IMR-90 (cell line): ENCODE results near the gene AIRE. TPM values are rescaled to one million over a fixed set of nuclear protein-coding genes. Genes with fewer than 3 reads are reported as not detected.

Source experiments
- ATAC-seq: fragments of 200-7000 bp; cut with Tn5 transposase; 2 replicates; pipeline ENCODE4 v1.9.1; 2020; ENCODE audit warnings: low read depth, mild to moderate bottlenecking, moderate library complexity
- BruUV-seq: library from RNA; stranded (reverse); fragments of 400-500 nt; replicated peaks from 2 replicates; lab custom pipeline; 2021; lab: Mats Ljungman, UMichigan
- CTCF ChIA-PET: fragments of 300-600 bp; formaldehyde crosslinking; extraction: SDS; loops from one replicate; lab custom pipeline; 2021; ENCODE audit warnings: antibody characterized with exemption; lab: Yijun Ruan, JAX
- POLR2A ChIA-PET: fragments of 300-600 bp; sonication (Branson Sonifier 250); formaldehyde crosslinking; loops from one replicate; lab custom pipeline; 2022; ENCODE audit warnings: antibody characterized with exemption; ENCODE audit not compliant: unreplicated experiment; lab: Charles Lee
- DNase-seq: peaks from one replicate; pipeline ENCODE4 v3.0.0; 2013
- H2AFZ ChIP-seq: replicated peaks from 2 replicates; pipeline ENCODE3; 2013; ENCODE audit warnings: low read length, mild to moderate bottlenecking; ENCODE audit not compliant: poor library complexity
- H2AK5ac ChIP-seq: 2 replicates; pipeline ENCODE4 v1.6.1; 2013; ENCODE audit warnings: low read depth, low read length, inconsistent platforms
- H2AK9ac ChIP-seq: replicated peaks from 2 replicates; pipeline ENCODE3; 2013; ENCODE audit warnings: mild to moderate bottlenecking, low read depth, low read length, moderate library complexity; ENCODE audit not compliant: poor library complexity
- H2BK120ac ChIP-seq: 2 replicates; pipeline ENCODE4 v1.6.1; 2013; ENCODE audit warnings: low read depth, low read length, inconsistent platforms
- H2BK15ac ChIP-seq: 3 replicates; pipeline ENCODE4 v1.6.1; 2013; ENCODE audit warnings: low read depth, low read length, inconsistent platforms
- H2BK20ac ChIP-seq: 2 replicates; pipeline ENCODE4 v1.6.1; 2013; ENCODE audit warnings: low read depth, mild to moderate bottlenecking, inconsistent platforms, low read length, moderate library complexity
- H2BK5ac ChIP-seq: 2 replicates; pipeline ENCODE4 v1.6.1; 2013; ENCODE audit warnings: mild to moderate bottlenecking, low read depth, low read length, inconsistent platforms; ENCODE audit not compliant: poor library complexity, severe bottlenecking
- H3K14ac ChIP-seq: replicated peaks from 2 replicates; pipeline ENCODE4 v1.6.1; 2013; ENCODE audit warnings: low read depth, low read length, inconsistent platforms
- H3K18ac ChIP-seq: 2 replicates; pipeline ENCODE4 v1.6.1; 2013; ENCODE audit warnings: low read depth, low read length, control low read depth
- H3K23ac ChIP-seq: 2 replicates; pipeline ENCODE4 v1.6.1; 2013; ENCODE audit warnings: low read depth, low read length, inconsistent platforms
- H3K27ac ChIP-seq: 2 replicates; pipeline ENCODE4 v1.5.1; 2013; ENCODE audit warnings: mild to moderate bottlenecking, control low read depth, low read length; ENCODE audit not compliant: insufficient read depth
- H3K27me3 ChIP-seq: 2 replicates; pipeline ENCODE4 v1.6.1; 2013; ENCODE audit warnings: low read length; ENCODE audit not compliant: control insufficient read depth, insufficient read depth
- H3K36me3 ChIP-seq: 2 replicates; pipeline ENCODE4 v1.6.1; 2013; ENCODE audit warnings: low read length, mixed read lengths; ENCODE audit not compliant: control insufficient read depth, insufficient read depth
- H3K4ac ChIP-seq: 2 replicates; pipeline ENCODE4 v1.6.1; 2013; ENCODE audit warnings: low read depth, low read length, inconsistent platforms
- H3K4me1 ChIP-seq: 2 replicates; pipeline ENCODE4 v1.6.1; 2013; ENCODE audit warnings: low read length, mixed read lengths; ENCODE audit not compliant: control insufficient read depth, insufficient read depth
- H3K4me2 ChIP-seq: 2 replicates; pipeline ENCODE4 v1.6.1; 2013; ENCODE audit warnings: low read depth, mild to moderate bottlenecking, control low read depth, low read length, moderate library complexity
- H3K4me3 ChIP-seq: 2 replicates; pipeline ENCODE4 v1.5.1; 2013; ENCODE audit warnings: low read depth, mild to moderate bottlenecking, control low read depth, low read length, moderate library complexity; ENCODE audit not compliant: insufficient read depth
- H3K56ac ChIP-seq: 2 replicates; pipeline ENCODE4 v1.6.1; 2013; ENCODE audit warnings: low read length, inconsistent platforms; ENCODE audit not compliant: insufficient read depth; ENCODE audit errors: extremely low read depth
- H3K79me1 ChIP-seq, 2 experiments: 2 replicates each; pipeline ENCODE4 v1.6.1; 2013; ENCODE audit warnings: low read length in 2 of 2, inconsistent platforms in 1 of 2, low read depth in 1 of 2
- H3K9ac ChIP-seq: 2 replicates; pipeline ENCODE4 v1.6.1; 2013; ENCODE audit warnings: low read depth, low read length, control low read depth
- H3K9me1 ChIP-seq: 2 replicates; pipeline ENCODE4 v1.6.1; 2013; ENCODE audit warnings: low read length, inconsistent platforms; ENCODE audit not compliant: insufficient read depth
- H3K9me3 ChIP-seq: 2 replicates; pipeline ENCODE4 v1.6.1; 2013; ENCODE audit warnings: low read length; ENCODE audit not compliant: control insufficient read depth, insufficient read depth
- H4K20me1 ChIP-seq: 2 replicates; pipeline ENCODE4 v1.6.1; 2013; ENCODE audit warnings: low read length, inconsistent platforms; ENCODE audit not compliant: insufficient read depth
- H4K5ac ChIP-seq: 2 replicates; pipeline ENCODE4 v1.6.1; 2013; ENCODE audit warnings: mild to moderate bottlenecking, low read depth, low read length, control low read depth
- H4K8ac ChIP-seq, 2 experiments: 2 replicates each; pipeline ENCODE4 v1.6.1; 2013; ENCODE audit warnings: low read depth in 2 of 2, low read length in 2 of 2, control low read depth in 1 of 2, inconsistent platforms in 1 of 2
- H4K91ac ChIP-seq: 2 replicates; pipeline ENCODE4 v1.6.1; 2013; ENCODE audit warnings: low read depth, low read length, inconsistent platforms; ENCODE audit not compliant: insufficient read depth
- BHLHE40 ChIP-seq: fragments of 150-350 bp; IDR thresholded peaks from 2 replicates; pipeline ENCODE4 v1.6.1; 2016; ENCODE audit warnings: mild to moderate bottlenecking, low read depth, low read length
- CEBPB ChIP-seq: IDR thresholded peaks from 2 replicates; pipeline ENCODE4 v1.6.1; 2012; ENCODE audit warnings: low read depth, low read length, improper control_type of control experiment
- MAFK ChIP-seq: IDR thresholded peaks from 2 replicates; pipeline ENCODE4 v1.6.1; 2012; ENCODE audit warnings: low read depth, low read length, improper control_type of control experiment
- MXI1 ChIP-seq: IDR thresholded peaks from 2 replicates; pipeline ENCODE4 v1.6.1; 2012; ENCODE audit warnings: low read depth, mild to moderate bottlenecking, low read length, moderate library complexity, borderline replicate concordance
- NFE2L2 ChIP-seq: fragments of 150-350 bp; IDR thresholded peaks from 2 replicates; pipeline ENCODE4 v1.6.1; 2016; ENCODE audit warnings: low read depth, mild to moderate bottlenecking, low read length
- RCOR1 ChIP-seq: IDR thresholded peaks from 2 replicates; pipeline ENCODE4 v1.6.1; 2012; ENCODE audit warnings: mild to moderate bottlenecking, low read length, improper control_type of control experiment; ENCODE audit not compliant: insufficient replicate concordance
- SMC3 ChIP-seq: fragments of 150-350 bp; IDR thresholded peaks from 2 replicates; pipeline ENCODE4 v1.6.1; 2016; ENCODE audit warnings: low read depth, mild to moderate bottlenecking, antibody characterized with exemption, low read length, moderate library complexity
- WGBS, 2 experiments: methylation state at CpG; one replicate each; pipeline versions ENCODE4 v1.1.5 to v1.1.7; 2013; ENCODE audit warnings: missing lambda C conversion rate in 2 of 2; ENCODE audit not compliant: insufficient read length in 1 of 2; ENCODE audit errors: extremely low coverage in 2 of 2; 5-methylcytosine and 5-hydroxymethylcytosine counted together
- dilution Hi-C: fragments of 300-500 bp; cut with HindIII; formaldehyde crosslinking; loops from one replicate; pipeline ENCODE4 v1.14.3; 2018; ENCODE audit warnings: low sequenced_read_pairs; ENCODE audit not compliant: unreplicated experiment
- in situ Hi-C: fragments of 300-500 bp; cut with MboI; formaldehyde crosslinking; loops from 3 replicates; pipeline ENCODE4 v1.14.3; 2019; ENCODE audit warnings: low sequenced_read_pairs, inconsistent platforms, mixed read lengths
- intact Hi-C: fragments of 100-400 bp; cut with micrococcal nuclease; formaldehyde crosslinking; loops from 2 replicates; pipeline ENCODE4 v1.10.0; 2022
- polyA plus RNA-seq, 3 experiments: library from polyadenylated mRNA; depleted of rRNA; stranded (reverse); fragments of >200 nt; gene quantifications; 2 replicates each; pipeline ENCODE4 v1.2.3, GENCODE V29; 2012; ENCODE audit warnings: low replicate concordance in 1 of 3
- total RNA-seq: library from RNA; depleted of rRNA; stranded (reverse); fragments of >200 nt; gene quantifications from 2 replicates; pipeline ENCODE4 v1.2.3, GENCODE V29; 2012
- TF ChIP-seq, protein P1 (sequence below): fragments of 150-350 bp; IDR thresholded peaks from 2 replicates; pipeline ENCODE4 v1.6.1; 2016; ENCODE audit warnings: low read depth, mild to moderate bottlenecking, low read length, moderate library complexity, borderline replicate concordance

AIRE gene
- total and polyA plus RNA-seq, 2 of the 4 experiments (the other 2 are of a cell fraction), result 0.05 TPM; not detected in 1

DNA sequence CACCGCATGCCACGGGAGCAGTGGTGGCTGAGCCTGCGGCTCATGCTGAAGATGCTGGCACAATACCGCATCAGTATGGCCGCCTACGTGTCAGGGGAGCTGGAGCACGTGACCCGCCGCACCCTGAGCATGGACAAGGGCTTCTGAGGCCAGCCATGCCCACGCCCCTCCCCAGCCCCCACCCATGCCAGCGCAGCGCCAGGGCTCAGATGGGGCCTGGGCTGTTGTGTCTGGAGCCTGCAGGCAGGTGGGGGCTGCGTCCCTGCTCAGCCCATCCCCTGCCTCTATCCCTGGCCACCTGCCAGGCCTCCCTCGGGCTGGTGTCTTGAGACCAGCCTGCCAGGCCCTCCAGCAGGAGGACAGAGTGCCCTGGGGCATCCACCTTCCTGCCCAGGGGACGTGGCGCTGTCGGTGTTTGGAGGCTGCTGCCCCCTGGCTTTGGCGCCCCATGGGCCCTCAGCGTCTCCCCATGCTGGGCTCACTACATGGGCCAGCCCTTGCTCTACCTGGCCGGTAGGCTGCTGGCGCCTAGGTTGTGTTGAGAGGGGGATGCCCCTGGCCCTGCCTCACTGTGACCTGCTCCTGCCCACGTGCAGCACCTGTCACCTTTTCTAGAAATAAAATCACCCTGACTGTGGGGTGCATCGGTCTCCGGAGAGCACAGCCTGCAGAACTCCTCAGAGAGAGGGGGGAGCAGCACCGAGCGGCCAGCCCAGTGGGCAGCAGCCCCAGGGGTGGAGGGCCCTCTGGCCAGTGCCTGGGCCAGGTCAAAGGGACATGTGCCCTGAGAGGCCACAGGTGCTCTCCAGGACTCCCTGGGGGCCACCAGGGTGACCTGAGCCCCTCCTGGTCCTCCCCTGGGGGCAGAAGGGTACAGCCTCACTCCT lies 41.3 kb downstream of the AIRE start:
- ChIA-PET CTCF (no interaction called here), POLR2A (no interaction called here)
- intact Hi-C loops (no loop called here), in situ Hi-C loops (no loop called here), dilution Hi-C loops (no loop called here)
- Histone ChIP-seq H3K4me3 (no peak overlapping the region), H3K56ac (no peak overlapping the region), H2BK5ac (no peak overlapping the region), H2BK20ac (no peak overlapping the region), H3K9me1 (no peaks in the 10 kb centered on the region), H3K79me1 (no peaks in the 10 kb centered on the region), H2AK9ac (no peak overlapping the region), H3K36me3 (peaks cover 45% of the 10 kb centered on the region), H3K18ac (no peak overlapping the region), H3K27me3 (no peaks in the 10 kb centered on the region), H4K20me1 (peaks cover 11% of the 10 kb centered on the region), H3K9me3 (no peaks in the 10 kb centered on the region), H2AK5ac (no peak overlapping the region), H2BK120ac (no peak overlapping the region), H3K23ac (no peak overlapping the region), H3K14ac (no peak overlapping the region), H2AFZ (no peak overlapping the region), H3K4ac (no peak overlapping the region), H2BK15ac (no peak overlapping the region), H3K27ac (no peak overlapping the region), H4K8ac (no peak overlapping the region), H3K4me1 (no peaks in the 10 kb centered on the region), H4K91ac (no peak overlapping the region), H3K4me2 (no peak overlapping the region), H4K5ac (no peak overlapping the region), H3K9ac (no peak overlapping the region)
- no peak for DNase-seq
- TSS peak; percentile 73 for BruUV-seq
- no peak for ATAC-seq
- WGBS, 2 experiments, result 100% methylated on average over 2 of the region's 26 CpGs; no CpG with 5 or more reads in 1 of the 2 experiments
- no peak for TF ChIP-seq CEBPB
- no peak for TF ChIP-seq RCOR1
- TF ChIP-seq MAFK, result no peak
- TF ChIP-seq, protein P1, sequence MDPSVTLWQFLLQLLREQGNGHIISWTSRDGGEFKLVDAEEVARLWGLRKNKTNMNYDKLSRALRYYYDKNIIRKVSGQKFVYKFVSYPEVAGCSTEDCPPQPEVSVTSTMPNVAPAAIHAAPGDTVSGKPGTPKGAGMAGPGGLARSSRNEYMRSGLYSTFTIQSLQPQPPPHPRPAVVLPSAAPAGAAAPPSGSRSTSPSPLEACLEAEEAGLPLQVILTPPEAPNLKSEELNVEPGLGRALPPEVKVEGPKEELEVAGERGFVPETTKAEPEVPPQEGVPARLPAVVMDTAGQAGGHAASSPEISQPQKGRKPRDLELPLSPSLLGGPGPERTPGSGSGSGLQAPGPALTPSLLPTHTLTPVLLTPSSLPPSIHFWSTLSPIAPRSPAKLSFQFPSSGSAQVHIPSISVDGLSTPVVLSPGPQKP, result no peak
- TF ChIP-seq MXI1, result no peak
- TF ChIP-seq NFE2L2, result no peak
- TF ChIP-seq BHLHE40, result no peak
- no peak for TF ChIP-seq SMC3
